Measurements from ENCODE around the gene GPR6.

The GPR6 gene, protein sequence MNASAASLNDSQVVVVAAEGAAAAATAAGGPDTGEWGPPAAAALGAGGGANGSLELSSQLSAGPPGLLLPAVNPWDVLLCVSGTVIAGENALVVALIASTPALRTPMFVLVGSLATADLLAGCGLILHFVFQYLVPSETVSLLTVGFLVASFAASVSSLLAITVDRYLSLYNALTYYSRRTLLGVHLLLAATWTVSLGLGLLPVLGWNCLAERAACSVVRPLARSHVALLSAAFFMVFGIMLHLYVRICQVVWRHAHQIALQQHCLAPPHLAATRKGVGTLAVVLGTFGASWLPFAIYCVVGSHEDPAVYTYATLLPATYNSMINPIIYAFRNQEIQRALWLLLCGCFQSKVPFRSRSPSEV

DNA sequence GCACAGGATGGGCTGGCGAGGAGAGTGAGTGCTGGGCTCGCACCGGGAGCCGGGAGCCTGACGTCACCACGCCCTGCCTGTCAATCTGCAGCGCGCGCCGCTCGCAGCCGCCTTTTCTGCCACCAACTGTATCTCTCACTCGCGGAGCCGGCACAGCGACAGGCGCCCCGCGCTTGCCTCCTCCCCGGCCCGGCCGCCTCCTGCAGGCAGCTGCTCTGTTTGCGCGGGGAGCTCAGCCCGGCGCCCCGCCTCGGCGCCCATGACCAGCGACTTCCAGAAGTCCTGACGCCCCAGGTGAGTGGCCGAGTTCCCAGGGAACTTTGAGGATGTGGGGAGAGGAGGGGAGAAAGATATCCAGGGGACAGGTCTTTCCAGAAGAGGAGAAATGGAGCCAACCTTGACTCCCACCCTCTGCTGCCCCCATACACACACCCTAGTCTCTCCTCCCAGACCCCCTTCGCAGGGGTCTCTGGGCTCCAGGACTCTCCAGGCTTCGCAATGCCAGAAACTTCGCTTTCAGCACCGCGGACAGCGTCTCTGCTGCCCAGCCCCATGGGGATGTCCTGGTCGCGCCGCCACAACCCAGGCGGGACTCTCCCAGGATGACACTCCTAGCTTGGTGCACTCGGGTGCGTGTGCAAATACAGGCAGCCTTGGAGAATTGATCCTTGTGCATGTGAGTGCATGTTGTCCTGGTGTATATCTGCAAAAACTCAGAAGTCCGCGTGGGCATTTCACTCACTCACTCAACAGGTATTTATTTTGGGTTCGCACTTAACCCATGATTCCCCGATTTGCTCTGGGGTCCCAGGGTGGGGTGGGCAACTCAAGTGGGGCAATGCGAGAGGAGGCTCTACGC is at the start of gene GPR6:
GPR6 (plus strand) TSS at position 138 of the 859 bp plus-strand sequence. CDS start 802 bp downstream, outside the sequence.
- peak; percentile 7 for DNase-seq

DNA sequence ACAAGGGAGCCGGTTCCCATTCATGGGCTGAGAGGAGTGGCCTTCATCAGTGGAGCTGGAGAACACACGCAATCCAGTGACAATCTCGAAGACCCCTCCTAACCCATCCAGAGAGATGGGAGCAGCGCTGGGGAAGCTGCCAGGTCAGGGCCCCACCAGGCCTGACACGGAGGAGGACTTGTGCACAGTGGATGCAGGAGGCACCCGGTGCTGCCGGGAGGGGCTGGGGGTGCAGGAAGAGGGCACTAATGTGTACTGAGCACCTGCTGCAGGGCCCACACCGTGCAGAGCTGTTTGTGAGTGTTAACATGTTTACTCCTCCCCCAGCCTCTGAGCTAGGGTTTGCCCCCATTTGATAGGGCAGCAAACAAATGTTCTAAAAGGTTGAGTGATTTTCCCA is 43.8 kb upstream of the GPR6 start:
- DNase-seq = no peak

DNA sequence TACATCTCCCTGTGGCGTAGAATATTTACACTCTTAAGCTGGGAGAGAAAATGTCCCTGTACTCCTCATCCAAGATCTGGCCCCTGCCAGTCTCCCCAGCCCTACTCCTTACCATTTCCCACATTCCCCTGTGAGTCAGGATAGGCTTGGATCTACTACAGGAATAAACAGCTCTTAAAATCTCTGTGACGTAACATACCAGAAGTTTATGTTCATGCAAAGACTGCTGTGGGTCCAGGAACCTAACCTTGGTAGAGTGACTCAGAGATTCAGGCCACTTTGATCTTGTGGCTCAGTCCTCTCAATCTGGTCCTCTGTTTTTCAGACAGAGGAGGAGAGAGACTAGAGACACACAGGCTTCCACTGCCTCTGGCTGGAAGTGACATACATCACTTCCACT is 38.5 kb upstream of the GPR6 start:
- DNase-seq = no peak

DNA sequence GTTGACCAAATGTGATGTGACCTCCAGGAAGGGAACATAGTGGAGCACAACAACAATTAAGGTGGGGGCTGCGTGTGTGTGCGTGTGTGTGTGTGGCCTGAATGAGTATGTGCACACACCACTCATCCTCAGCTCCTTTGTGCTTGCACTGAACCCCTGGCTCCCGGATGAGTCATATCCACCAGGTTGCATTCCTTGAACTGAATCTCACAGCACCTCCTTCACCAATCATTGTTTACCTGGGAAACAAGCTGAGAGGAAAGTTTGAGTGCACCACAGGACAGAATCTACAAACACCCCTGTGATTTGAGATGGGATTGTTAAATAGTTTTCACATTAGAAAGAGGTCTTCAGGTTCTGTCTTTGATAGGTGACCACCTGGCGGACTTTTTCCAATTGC is 33.7 kb upstream of the GPR6 start:
- DNase-seq = no peak

DNA sequence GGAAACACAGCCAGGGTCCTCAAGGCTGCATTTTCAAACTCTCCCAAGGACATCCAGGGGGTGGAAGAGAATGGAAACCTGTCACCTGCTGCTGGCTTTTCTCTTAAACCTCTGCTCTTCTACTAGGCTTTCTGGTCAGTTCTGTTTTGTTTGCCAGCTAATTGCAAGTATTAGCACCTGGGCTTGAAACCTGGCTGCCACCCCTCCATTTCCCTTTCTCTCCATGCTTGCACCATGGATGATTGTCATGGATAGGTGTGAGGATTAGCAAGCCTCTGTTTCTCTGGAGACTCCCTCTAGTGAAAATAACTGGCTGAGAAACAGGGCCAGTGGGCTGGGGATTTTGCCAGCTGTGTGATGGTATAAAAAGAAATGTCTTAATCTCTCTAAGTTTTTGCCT is 33.0 kb upstream of the GPR6 start:
- no peak for DNase-seq

DNA sequence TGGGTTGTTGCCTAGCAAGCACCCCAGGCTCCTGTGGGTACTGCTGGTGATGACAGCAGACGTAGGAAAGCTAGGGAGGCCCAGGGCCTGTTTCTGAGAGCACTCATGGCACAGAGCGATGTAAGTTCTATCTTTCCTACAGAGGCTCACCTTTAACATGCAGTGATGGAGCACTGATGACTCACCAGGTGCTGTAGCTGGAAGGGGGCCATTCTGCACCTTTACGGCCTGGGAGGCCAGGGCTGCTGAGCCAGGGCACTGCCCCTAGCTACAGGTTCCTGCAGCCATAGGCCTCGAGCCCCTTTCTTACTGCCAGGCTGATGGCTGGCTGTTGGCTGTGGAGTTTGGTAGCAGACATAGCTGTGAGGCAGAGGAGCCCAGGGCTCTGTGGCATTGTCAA is 31.1 kb upstream of the GPR6 start:
- DNase-seq = no peak

DNA sequence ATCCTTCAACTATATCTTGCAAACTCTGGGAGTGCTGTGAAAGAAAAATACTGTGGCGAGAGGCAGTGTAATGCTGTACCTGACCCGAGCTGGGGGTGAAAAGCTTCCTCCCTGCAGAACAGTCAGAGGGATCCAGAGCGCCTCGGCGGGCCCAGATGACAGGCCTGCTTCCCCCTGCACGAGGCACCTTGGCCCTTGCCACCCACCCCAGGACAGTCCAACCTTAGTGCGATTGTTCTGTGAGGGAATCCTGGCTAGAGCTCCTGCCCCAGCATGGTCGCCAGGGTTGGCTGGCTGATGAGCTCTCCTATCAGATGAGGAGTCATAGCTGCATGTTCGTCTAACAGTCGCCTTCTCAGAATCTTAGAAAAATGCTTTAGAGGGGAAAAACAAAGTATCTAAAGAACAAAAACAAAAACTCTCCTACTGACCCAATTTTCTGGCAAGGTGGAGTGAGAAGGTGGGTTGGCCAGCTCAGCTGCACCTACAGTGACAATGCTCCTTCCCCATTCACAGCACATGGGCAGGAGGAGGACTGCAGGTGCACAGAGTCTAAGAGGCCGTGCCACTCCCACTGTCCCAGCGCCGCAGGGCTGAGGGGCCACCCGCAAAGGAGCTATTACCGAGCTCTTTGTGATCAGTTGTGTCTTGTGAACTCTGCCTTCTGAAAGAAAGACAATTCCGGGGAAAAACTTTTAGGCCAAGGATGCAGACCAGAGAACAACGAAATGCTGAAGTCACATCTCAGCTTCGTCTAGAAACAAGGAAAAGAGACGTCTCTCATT is 28.6 kb upstream of the GPR6 start:
- DNase-seq = no peak

DNA sequence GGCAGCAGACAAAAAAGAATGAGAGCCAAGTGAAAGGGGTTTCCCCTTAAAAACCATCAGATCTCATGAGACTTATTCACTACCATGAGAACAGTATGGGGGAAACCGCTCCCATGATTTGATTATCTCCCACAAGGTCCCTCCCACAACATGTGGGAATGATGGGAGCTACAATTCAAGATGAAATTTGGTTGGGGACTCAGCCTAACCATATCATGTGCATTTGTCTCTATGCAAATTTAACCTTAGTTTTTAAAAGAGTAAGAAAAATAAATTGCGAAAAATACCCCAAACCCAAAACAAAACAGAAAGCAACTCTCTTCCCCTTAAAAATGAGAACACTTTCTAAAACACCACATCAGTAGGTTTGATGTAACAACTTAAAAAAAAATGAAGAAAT is 22.6 kb upstream of the GPR6 start:
- no peak for DNase-seq

DNA sequence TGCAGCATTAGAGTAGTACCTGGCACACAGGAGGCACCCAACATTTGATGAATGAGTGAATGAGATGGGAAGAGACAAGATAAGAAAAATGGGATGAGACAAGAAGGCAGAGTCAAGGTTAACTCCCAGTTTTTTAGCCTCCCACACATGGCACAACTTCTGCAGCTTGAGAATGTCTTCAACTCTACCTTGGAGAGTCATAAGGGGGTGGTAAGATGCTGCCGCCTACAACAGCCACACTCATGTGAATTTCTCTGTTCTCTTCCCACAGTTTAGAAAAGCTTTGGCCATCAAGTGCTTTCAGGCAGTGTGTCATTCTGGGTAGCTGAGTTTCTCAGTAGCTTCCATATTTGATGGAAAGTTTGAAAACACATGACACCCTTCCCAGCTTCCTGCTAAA is 19.5 kb upstream of the GPR6 start:
- no peak for DNase-seq

DNA sequence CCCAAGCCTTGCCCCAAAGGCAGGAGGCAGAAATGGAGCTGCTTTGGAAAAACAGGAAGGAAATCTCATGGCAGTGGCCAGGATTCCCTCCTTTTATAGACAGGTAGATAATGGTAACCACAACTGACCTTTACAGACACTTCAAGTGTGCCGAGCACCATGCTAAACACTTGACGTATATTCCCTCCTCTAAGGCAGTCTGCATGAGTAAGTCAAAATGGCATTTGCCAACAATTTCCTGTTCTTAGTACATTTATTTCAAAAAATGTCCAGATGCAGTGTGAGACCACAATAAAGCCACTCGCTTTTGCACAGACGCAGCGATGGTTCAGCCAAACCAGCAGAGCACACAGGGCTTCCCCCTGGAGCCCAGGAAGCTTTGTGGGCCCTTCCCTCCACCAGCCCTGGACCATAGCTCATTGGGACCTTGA is 16.5 kb upstream of the GPR6 start:
- DNase-seq = no peak

DNA sequence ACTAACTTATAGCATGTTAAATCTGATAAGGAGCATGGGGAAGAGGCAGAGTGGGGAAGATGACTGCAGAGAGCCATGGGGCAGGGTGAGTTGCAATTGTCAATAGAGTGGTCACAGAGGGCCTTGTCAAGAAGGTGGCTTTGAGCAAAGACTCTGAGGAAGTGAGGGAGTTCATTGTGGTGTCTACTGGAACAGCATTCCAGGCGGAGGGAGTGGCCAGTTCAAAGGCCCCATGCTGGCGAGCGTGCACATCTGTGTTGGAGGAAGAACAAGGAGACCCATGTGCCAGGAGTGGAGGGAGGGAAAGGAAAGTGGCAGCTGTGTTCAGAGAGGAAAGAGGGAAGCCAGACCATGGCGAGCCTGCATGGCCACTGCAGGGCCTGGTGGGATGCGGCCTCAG is 15.8 kb upstream of the GPR6 start:
- DNase-seq = no peak

DNA sequence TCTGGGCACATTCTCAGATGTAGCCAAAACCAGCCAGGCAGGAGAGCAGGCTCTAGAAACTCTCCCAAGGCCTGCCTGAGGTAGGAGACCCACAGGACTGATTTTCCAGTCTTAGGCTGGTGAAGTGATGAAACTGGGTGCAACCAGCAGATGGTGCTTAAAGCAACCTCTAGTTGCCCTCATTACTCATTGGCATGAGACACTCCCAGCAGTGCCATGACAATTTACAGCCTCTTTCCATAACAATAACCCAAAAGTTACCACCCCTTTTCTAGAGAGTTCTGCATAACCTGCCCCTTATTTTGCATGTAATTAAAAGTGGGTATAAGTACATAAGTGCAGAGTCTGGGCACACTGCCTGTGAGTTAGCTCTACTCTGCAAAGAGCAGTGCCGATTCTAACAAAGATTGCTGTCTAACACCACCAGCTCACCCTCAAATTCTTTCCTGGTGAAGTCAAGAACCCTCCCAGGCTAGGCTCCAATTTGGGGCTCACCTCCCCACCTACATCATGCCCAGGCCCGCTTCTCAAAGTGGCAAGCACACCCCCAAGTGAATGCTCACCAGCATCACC is 14.4 kb upstream of the GPR6 start:
- no peak for DNase-seq

DNA sequence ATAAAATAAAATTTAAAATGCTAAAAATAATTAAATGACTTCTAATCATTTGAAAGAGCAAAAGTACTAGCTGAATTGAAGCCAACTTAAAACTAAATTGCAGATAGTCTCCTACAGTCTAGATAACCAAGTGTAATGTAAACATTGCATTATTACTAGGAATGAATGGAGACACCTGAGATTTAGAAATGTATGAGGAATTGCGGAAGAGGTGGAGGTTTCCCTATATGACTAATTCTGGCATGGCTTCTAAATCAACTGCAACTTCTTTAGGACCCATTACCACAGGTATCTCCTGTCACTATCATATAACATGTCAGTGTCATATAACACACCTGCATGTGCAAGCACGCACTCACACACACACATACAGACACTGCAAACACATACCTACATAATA is 13.2 kb upstream of the GPR6 start:
- DNase-seq = no peak

DNA sequence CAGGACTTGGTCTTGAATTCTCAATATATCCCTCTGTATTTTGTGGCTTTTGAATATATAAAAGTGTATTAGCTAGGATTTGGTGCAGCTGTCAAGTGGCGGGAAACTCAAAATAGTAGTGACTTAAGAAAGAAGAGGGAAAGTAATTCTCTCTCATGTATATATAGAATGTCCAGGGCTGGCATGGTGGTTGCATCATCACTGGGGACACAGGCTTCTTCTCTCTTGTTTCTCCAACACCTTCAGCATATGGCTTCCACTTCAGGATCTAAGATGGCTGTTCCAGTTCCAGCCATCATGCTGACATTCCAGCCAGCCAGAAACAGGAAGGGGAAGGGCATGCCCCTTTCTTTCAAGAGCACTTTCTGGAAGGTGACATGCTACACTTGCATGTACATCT is 11.8 kb upstream of the GPR6 start:
- no peak for DNase-seq

DNA sequence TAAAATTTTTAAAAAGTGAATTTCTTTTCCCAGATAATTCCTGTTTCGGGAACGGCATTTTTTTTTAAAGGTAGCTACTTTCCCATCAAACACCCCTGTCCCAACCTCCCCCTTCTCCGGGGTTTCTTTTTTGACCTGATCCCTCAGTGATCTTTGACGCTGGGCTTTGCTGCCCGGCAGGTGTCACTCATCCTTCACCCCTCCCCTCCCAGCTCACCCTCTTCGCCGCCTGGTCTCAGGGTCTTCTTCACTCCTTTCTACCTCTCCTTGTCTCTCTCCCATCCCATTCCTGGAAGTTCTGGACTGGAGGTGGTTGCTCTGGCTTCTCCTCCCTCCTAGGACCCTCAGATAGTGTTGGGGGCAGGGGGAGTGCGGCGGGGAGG is 329 bp upstream of the GPR6 start:
- no peak for DNase-seq

DNA sequence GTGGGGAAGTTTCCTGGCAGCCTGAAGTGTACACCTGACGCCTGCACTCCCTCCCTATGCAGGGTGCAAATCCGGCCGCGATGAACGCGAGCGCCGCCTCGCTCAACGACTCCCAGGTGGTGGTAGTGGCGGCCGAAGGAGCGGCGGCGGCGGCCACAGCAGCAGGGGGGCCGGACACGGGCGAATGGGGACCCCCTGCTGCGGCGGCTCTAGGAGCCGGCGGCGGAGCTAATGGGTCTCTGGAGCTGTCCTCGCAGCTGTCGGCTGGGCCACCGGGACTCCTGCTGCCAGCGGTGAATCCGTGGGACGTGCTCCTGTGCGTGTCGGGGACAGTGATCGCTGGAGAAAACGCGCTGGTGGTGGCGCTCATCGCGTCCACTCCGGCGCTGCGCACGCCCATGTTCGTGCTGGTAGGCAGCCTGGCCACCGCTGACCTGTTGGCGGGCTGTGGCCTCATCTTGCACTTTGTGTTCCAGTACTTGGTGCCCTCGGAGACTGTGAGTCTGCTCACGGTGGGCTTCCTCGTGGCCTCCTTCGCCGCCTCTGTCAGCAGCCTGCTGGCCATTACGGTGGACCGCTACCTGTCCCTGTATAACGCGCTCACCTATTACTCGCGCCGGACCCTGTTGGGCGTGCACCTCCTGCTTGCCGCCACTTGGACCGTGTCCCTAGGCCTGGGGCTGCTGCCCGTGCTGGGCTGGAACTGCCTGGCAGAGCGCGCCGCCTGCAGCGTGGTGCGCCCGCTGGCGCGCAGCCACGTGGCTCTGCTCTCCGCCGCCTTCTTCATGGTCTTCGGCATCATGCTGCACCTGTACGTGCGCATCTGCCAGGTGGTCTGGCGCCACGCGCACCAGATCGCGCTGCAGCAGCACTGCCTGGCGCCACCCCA is 1.2 kb downstream of the GPR6 start:
- no peak for DNase-seq

DNA sequence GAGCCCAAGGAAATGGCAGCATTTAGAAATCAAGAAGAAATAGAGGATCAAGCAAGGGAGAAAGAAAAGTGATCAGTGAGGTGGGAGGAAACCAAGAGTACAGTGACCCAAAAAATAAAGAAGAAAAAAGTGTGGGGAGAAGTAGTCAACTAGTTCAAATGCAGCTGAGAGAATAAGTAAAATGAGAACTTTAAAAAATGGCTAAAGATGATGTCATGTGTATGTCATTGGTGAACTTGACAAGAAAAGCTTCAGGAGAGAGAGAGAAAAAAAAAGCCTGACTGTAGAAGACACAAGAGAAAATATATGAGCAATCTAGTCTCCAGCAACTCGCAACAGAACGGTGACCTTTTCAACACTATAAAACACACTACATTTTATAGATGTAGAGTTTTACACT is 6.3 kb downstream of the GPR6 start:
- no peak for DNase-seq

DNA sequence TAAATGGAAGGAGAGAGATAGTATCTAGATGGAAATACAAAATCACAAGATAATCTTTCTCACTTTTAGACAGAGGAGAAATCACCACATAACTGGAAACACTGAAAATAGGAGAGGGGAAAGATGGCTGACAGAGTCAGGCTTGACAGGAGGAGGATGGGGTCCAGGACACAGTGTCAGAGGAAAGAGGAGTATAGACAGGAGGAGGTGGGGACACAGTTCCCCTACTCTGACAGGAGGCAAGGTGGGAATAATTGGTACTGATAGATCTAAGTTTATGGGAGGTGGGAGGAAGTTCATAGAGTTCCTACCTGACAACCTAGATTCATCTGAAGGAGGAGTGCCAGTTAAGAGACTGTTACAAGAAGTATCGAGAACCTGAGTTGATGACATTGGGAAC is 9.1 kb downstream of the GPR6 start:
- no peak for DNase-seq

DNA sequence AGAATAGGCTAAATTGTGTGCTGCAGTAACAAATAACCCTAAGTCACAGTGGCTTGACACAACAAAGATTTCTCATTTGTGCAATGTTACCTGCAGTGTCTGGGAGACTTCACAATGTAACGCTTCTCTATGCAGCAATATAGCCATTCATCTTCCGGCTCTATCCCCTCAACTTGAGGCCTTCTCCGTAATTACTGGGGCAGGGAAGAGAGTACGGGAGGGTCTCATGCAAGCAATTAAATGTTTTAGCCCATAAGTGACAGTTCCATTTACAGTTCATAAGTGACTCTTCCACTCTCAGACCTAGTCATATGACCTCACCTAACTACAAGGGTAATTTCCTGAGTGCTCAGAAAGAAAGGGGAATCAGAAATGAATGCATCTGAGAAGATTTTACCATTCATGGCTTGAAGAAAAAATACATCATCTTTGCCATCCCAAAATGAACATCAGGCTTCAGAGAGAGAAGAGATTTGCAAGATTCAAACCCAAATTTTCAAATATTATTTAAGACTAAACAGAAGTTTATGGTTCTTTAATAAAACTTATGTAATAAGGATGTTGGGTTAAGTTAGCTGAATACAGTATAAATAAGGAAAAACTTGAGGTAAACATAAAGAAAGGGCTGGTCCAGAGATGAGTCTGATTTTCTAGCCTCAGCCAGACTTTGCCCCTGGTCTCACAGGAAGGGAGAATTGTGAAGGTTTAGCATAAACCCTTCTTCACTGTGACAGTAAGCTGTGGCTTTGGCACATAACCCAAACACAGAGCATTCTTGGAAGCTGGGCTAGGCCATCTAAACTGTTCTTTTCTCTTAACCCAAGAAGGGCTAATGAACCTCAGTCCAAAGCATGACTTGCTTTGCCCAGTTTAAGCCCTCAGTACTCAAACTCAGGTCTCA is 13.3 kb downstream of the GPR6 start:
- DNase-seq = no peak

DNA sequence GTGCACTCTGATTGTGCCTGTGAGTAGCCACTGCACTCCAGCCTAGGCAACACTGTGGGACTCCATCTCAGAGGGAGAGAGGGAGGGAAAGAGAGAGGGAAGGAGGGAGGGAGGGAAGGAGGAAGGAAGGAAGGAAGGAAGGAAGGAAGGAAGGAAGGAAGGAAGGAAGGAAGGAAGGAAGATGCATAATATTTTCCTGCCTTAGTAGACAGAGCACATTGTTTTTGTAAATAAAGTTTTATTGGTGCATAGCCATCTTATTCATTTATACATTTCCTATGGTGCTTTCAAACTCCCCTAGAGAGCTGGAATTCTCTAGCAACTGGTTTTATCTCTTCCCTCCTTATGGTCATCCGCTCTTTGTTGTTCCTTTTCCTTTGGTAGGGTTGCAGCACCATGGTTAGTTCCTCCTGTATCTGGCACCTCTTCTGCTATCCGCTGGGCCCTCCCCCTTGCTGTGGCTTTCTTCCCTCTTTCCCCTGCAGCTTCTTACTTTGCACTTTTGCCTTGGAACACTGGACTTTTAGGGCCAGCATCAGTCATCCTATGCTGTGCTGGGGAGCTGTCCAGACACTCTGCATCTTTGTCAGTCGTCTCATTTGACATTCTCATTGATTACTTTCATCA is 20.2 kb downstream of the GPR6 start:
- no peak for DNase-seq

DNA sequence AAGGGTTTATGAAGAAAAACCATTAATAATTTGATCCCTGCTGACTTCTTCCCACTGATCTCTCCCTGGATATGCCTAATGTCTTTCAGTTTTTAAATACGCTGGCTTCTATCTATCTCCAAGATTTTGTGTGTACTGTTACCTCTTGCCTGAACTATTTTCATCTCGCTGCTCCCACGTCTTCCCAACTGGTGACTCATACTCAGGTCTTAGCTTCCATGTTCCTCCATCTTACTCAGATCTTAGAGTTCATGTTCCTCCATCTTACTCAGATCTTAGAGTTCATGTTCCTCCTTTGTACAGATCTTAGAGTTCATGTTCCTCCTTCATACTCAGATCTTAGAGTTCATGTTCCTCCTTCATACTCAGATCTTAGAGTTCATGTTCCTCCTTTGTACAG is 21.6 kb downstream of the GPR6 start:
- no peak for DNase-seq
